ENCODE results near the gene DMBT1.

- no peak for TF ChIP-seq CTCF (IDR thresholded peaks at IDR 0.05; ENCODE audit: low read depth, low read length, missing input control)
- TF ChIP-seq ZBTB33 (IDR thresholded peaks at IDR 0.05): no peak
- no peak for TF ChIP-seq YY1 (IDR thresholded peaks at IDR 0.05)
- TF ChIP-seq TAF1 (conservative IDR thresholded peaks at IDR 0.05): no peak
- no peak for TF ChIP-seq RAD21 (IDR thresholded peaks at IDR 0.05)
- TF ChIP-seq MAX (IDR thresholded peaks at IDR 0.05): no peak
- no peak for TF ChIP-seq GABPA (IDR thresholded peaks at IDR 0.05 in 1 of 2, conservative IDR thresholded peaks at IDR 0.05 in 1 of 2)
- TF ChIP-seq JUND (IDR thresholded peaks at IDR 0.05): no peak
- no peak for TF ChIP-seq SP1 (IDR thresholded peaks at IDR 0.05)
- TF ChIP-seq REST (IDR thresholded peaks at IDR 0.05): no peak
- TF ChIP-seq EGR1 (IDR thresholded peaks at IDR 0.05; ENCODE audit: low read depth in 2 of 2): no peak
- TF ChIP-seq ATF3 (IDR thresholded peaks at IDR 0.05): no peak
These were observed 7.2 kb upstream of the DMBT1 start for GRCh38 chr10:122553341-122553740.

Data from liver (tissue), 3 donors.